Activated CD4-positive, alpha-beta T cell treated with anti-CD3 and anti-CD28 coated beads, Interleukin-10, Interleukin-2, amounts not matched to agents 100 ng/mL and 50 ng/mL, durations not matched to agents 16 hours and 8 hours (primary cell): ENCODE results near the gene CLEC2A.
"Not testable (repeated sequence)": the region's sequence is repeated elsewhere in the genome, so short reads cannot be mapped to it uniquely, and the experiment has no call there.

ENCODE experiments used
- DNase-seq: peaks from one replicate; pipeline ENCODE4 v3.0.0-alpha.2; 2020

The CLEC2A gene

DNA sequence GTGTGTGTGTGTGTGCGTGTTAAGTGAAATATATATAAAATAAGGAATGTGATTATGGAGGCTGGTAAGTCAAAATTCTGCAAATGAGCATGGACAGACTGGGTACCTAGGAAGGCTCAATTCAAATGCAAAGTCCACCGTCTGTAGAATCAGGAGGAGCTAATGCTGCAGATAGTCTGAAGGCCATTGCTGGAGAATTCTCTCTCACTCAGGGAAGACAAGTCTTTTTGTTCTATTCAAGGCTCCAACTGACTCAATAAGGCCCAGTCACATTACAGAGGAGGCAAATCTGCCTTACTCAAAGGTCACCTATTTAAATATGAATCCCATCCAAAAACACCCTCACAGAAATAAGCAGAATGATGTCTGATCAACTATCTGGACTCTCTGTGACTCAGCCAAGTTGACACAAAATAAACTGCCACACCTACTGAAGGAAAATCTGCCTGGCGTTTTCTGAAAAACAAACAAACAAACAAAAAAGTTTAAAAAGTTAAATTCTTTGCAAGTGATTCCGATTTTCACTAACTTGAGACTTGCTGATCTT lies 51.6 kb downstream of the CLEC2A start:
- DNase-seq: no peak

DNA sequence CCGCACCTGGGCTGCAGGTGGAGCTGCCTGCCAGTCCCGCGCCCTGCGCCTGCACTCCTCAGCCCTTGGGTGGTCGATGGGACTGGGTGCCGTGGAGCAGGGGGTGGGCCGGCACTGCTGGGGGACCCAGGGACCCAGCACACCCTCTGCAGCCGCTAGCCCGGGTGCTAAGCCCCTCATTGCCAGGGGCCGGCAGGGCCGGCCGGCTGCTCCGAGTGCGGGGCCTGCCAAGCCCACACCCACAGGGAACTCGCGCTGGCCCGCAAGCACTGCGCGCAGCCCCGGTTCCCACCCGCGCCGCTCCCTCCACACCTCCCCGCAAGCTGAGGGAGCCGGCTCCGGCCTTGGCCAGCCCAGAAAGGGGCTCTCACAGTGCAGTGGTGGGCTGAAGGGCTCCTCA lies 56.0 kb downstream of the CLEC2A start:
- not testable (repeated sequence) for DNase-seq

DNA sequence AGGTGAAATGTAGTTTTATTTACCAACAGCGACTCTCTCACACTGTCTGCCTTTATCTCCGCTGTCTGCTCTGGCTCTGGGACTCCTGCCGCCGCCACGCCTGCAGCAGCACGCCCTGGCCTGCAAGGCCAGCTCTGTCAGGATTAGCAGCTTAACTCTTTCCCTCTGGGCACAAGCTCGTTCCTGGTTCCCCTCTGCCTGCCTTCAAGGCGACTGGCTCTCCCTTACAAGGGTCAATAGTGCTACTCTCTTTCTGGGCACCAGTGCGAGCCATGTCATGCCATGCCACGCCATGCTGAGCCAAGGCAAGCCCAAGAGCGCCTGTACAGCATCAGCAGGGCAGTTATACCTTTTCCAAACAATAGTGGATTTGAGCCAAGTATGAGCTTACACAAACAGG lies 59.4 kb downstream of the CLEC2A start:
- DNase-seq: no peak

- no peak for DNase-seq
Measured at GRCh38 chr12:9872162-9872561, 60.0 kb downstream of the CLEC2A start.

- DNase-seq: no peak
Measured at GRCh38 chr12:9870286-9870866, 61.8 kb downstream of the CLEC2A start.

DNA sequence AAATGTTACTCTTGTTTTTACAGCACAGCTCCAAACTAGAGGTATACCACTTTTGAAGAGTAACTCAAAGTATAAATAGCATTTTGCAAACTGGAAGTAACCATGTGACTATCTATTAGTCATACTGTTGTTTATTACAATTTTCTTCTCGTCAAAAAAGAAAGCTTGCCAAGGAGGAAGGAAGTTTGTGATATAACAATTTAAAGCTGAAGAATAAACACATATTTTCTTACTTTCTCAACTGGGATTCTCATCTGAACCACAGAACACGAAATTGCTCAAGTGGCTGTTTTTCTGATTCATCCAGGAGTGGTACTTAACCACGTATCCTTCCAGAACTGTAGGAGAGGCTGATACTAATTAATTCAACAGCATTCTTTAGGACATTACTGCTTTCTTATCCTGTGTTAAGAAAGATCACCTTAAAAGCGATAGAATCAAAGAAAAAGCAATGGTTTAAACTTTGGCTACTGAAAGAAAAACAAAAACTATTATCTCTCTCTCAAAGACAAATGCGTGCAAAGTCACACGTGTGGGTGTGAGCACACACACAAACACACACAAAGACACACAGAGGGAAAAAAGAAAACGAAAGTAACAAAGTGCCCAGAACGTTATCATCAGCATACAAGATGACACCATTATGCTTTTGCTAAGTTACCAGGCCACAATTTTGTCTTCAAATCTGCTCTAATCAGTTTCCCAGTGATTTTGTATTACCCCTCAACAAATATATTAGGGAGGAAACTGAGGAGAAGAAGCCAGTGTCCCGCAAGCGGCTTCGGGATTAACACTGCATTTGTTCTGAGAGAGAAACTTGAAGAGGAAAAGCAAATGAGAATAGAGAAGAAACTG lies 62.6 kb downstream of the CLEC2A start, which contains the start of gene CLEC2B:
Gene CLEC2B, minus strand, starts transcription at position 48 of the 855 bp plus-strand sequence.
- DNase-seq: peak; percentile 74

DNA sequence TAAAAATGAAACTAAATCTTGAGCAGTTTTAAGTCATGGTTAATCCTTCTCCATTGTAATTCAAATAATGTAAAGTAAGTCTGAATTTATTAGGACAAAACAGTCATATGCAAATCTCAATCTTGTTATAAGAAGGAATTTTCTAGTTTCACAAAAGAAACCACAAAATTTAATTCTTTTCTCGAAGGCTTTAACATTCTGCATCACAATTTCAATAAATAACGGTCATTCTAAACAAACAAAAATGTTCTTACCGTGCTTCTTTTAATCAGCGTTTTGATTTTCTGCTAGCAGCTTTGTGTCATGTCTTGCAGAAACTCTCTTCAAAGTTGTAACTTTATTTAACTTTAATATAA lies 63.2 kb downstream of the CLEC2A start:
- DNase-seq: no peak

DNA sequence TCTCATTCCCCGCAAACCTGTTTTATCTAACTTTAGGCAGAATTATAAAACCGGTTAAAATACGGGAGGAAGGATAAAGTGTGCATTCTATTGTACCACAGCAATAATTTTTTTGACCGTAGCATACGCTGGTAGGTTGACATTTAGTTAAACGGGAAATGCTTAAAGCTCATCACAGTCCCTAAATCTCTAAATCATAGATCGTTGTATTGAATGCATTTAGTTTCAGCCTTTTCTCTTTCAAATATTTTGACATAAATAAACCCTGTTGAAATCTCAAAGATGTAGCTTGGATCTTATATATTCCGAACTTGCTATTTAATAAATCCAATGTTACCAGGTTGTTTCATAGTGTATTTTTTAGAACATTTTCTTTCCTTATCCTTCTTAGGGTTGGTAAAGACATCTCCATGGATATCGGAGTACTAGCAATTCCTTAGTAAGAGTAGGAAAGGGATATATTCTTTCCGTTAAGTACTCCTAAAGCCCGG lies 63.8 kb downstream of the CLEC2A start:
- peak; percentile 15 for DNase-seq

DNA sequence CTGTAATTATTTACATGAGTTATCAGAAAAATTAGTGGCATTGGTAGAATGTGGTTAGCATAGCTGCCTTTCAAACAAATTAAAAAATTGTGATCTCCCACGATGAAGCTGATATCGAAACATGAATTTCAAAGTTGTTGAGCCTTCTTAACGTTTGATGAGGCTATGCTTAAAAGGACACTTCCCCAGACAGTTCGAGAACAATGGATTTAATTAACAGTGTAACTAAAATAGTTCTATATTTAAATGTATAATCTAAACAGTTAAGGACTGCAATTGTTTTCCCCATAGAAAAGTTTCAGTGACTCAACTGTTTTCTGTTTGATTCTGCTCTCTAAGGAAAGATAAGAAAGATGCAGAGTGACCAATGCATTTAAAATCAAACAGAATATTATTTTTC lies 64.6 kb downstream of the CLEC2A start:
- DNase-seq: no peak

GRCh38 chr12:9866860-9867269 lies 65.3 kb downstream of the CLEC2A start:
- peak; percentile 18 for DNase-seq

GRCh38 chr12:9864913-9865675 lies 67.1 kb downstream of the CLEC2A start:
- DNase-seq: peak; percentile 44
